Large intestine (tissue), 3 donors: ENCODE measurements around the gene LCN10. TPM values are rescaled to one million over a fixed set of nuclear protein-coding genes. Genes with fewer than 3 reads are reported as not detected.

Experiments
- DNase-seq, 2 donors: peaks; one replicate each; pipeline versions ENCODE4 v3.0.0 to v3.0.0-alpha.2; 2013
- H3K27ac ChIP-seq: one replicate; pipeline ENCODE4 v1.5.1; 2013; ENCODE audit warnings: low read length
- H3K27me3 ChIP-seq: 2 replicates; pipeline ENCODE4 v1.6.1; 2013; ENCODE audit warnings: low read length; ENCODE audit not compliant: control insufficient read depth, insufficient read depth
- H3K36me3 ChIP-seq: 2 replicates; pipeline ENCODE4 v1.6.1; 2013; ENCODE audit warnings: low read length; ENCODE audit not compliant: control insufficient read depth, insufficient read depth
- H3K4me1 ChIP-seq: one replicate; pipeline ENCODE4 v1.6.1; 2013; ENCODE audit warnings: low read length; ENCODE audit not compliant: control insufficient read depth, insufficient read depth
- H3K4me3 ChIP-seq: one replicate; pipeline ENCODE4 v1.5.1; 2013; ENCODE audit warnings: low read length
- H3K9me3 ChIP-seq: one replicate; pipeline ENCODE4 v1.6.1; 2013; ENCODE audit warnings: mild to moderate bottlenecking, low read depth, low read length, moderate library complexity; ENCODE audit not compliant: control insufficient read depth
- WGBS: methylation state at CpG from one replicate; pipeline ENCODE4 v1.1.5; 2013; ENCODE audit warnings: low lambda C conversion rate; ENCODE audit not compliant: insufficient coverage; 5-methylcytosine and 5-hydroxymethylcytosine counted together
- polyA plus RNA-seq: library from polyadenylated mRNA; unstranded; fragments of 120-200 nt; gene quantifications from one replicate; pipeline ENCODE4 v1.2.1, GENCODE V29; 2013

Gene LCN10
- polyA plus RNA-seq, 1 donor: 7.8 TPM

DNA sequence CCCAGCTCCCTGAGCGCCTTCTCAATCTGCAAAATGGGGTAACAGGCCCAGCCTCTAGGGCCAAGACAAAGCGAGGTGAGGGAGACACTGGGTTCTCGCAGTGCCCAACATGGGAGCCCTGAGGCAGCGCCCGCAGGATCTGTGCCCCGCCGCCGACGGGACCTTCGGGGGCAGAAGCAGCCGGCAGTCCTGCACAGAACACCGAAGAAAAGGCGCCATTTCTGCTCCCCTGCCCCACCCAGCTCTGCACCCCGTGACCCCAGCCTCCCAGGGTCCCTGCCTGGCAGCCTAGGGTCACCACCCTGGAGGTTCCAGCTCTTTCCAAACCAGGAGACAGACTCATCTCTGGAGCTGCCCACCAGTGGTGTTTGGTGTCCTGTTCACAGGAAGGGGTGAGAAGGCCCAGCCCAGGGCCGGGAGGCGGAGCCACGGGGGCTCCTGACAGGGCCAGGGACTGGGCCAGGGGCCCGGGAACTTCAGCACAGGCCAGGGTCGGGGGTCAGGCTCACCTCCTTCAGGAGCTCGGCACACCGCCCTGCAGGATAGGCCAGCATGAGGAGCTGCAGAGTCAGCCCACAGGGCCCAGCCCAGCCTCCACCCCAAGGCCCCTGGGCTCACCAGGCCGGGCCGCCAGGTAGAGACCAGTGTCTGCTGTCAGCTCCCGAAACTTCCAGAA is 12.0 kb upstream of the LCN10 start:
- H3K27me3 ChIP-seq: peaks cover 6% of the 10 kb centered on the region
- no peaks in the 10 kb centered on the region for H3K4me1 ChIP-seq
- no CpG with 5 or more reads among the region's 24 CpGs for WGBS
- no peak overlapping the region for H3K27ac ChIP-seq
- H3K4me3 ChIP-seq: no peak overlapping the region
- peaks cover 20% of the 10 kb centered on the region for H3K9me3 ChIP-seq
- H3K36me3 ChIP-seq: no peaks in the 10 kb centered on the region
- no peak for DNase-seq

DNA sequence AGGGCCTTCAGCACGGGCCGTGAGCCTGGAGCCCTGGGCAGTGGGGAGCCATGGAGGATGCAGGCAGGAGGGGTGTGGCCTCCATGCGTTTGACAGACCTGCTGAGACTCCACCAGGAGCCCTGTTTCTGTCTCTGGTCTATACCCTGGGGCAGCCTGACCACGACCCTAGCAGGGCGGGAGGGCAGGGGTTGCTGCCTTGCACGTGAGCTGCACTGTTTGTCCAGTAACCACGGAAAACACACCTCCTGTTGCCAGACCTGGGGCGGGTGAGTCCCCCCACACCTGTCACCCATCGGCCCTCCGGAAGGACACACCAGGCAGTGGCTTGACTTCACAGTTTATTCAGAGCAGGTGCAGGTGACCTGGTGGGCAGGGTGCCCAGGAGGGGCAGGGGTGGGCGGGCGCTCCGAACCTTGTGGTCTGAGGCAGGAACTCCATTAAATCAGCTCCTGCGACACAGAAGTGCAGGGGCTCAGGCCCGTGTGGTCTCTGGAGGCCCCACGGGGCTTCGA is 11.4 kb upstream of the LCN10 start:
- DNase-seq: no peak

GRCh38 chr9:136753371-136754058 is 10.8 kb upstream of the LCN10 start:
- H3K27me3 ChIP-seq: peaks cover 6% of the 10 kb centered on the region
- no CpG with 5 or more reads among the region's 31 CpGs for WGBS
- peaks cover 20% of the 10 kb centered on the region for H3K9me3 ChIP-seq
- H3K4me1 ChIP-seq: no peaks in the 10 kb centered on the region
- H3K36me3 ChIP-seq: no peaks in the 10 kb centered on the region
- no peak overlapping the region for H3K27ac ChIP-seq
- no peak for DNase-seq
- H3K4me3 ChIP-seq: no peak overlapping the region

More for the DNA sequence above, 11.4 kb upstream of the LCN10 start:
- Histone ChIP-seq H3K36me3 (no peaks in the 10 kb centered on the region), H3K9me3 (peaks cover 20% of the 10 kb centered on the region), H3K4me3 (no peak overlapping the region), H3K27me3 (peaks cover 6% of the 10 kb centered on the region), H3K4me1 (no peaks in the 10 kb centered on the region), H3K27ac (no peak overlapping the region)
- WGBS: no CpG with 5 or more reads among the region's 17 CpGs

- Histone ChIP-seq H3K4me1 (no peaks in the 10 kb centered on the region), H3K9me3 (peaks cover 26% of the 10 kb centered on the region), H3K36me3 (no peaks in the 10 kb centered on the region), H3K27ac (no peak overlapping the region), H3K4me3 (no peak overlapping the region), H3K27me3 (peaks cover 6% of the 10 kb centered on the region)
- no peak for DNase-seq
Measured at GRCh38 chr9:136751814-136752213, 9.1 kb upstream of the LCN10 start.

GRCh38 chr9:136751244-136751643 is 8.5 kb upstream of the LCN10 start:
- H3K4me1 ChIP-seq: no peaks in the 10 kb centered on the region
- H3K36me3 ChIP-seq: no peaks in the 10 kb centered on the region
- peaks cover 22% of the 10 kb centered on the region for H3K9me3 ChIP-seq
- DNase-seq: no peak
- no peak overlapping the region for H3K27ac ChIP-seq
- H3K4me3 ChIP-seq: no peak overlapping the region
- H3K27me3 ChIP-seq: peaks cover 6% of the 10 kb centered on the region
- WGBS: no CpG with 5 or more reads among the region's 1 CpG

- Histone ChIP-seq H3K4me1 (no peaks in the 10 kb centered on the region), H3K36me3 (no peaks in the 10 kb centered on the region), H3K9me3 (peaks cover 18% of the 10 kb centered on the region), H3K4me3 (no peak overlapping the region), H3K27me3 (peaks cover 6% of the 10 kb centered on the region), H3K27ac (no peak overlapping the region)
- WGBS: 47% methylated on average over 2 of the region's 2 CpGs
- DNase-seq: no peak
Measured at GRCh38 chr9:136750526-136750925, 7.8 kb upstream of the LCN10 start.

GRCh38 chr9:136748666-136749611 is 6.2 kb upstream of the LCN10 start:
- DNase-seq: no peak
- peaks cover 16% of the 10 kb centered on the region for H3K9me3 ChIP-seq
- H3K27me3 ChIP-seq: peaks cover 6% of the 10 kb centered on the region
- H3K4me3 ChIP-seq: no peak overlapping the region
- no CpG with 5 or more reads among the region's 21 CpGs for WGBS
- no peaks in the 10 kb centered on the region for H3K4me1 ChIP-seq
- H3K27ac ChIP-seq: no peak overlapping the region
- no peaks in the 10 kb centered on the region for H3K36me3 ChIP-seq

DNA sequence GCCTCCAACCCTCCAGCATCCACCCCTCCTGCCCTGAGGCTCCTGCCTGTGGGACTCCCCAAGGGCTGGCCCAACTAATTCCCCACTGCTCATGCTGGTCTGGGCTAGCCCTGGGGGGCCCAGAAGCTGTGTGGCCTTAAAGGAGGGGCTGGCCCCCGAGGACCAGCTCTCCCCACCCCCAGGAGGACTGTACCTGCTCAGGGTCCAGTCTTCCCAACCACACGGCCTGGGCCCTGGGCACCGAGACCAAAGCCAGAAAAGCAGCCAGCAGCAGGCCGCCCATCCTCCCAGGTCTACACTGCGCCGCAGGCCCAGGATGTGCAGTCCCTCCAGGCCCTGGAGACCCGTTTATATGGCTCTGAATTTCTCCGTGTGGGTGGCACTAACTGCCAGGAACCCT is 5.5 kb upstream of the LCN10 start, which contains the start of gene LCN6:
LCN6 (minus strand) TSS at position 325 of the 400 bp plus-strand sequence; CDS start at position 283, 42 bp downstream.
- peaks cover 10% of the 10 kb centered on the region for H3K9me3 ChIP-seq
- H3K4me1 ChIP-seq: peaks cover under 1% of the 10 kb centered on the region
- no peak within 1 kb of the TSS for H3K27ac ChIP-seq
- H3K27me3 ChIP-seq: peaks cover 2% of the 10 kb centered on the region
- no peaks in the 10 kb centered on the region for H3K36me3 ChIP-seq
- H3K4me3 ChIP-seq: no peak within 1 kb of the TSS
- no CpG with 5 or more reads among the region's 8 CpGs for WGBS
- DNase-seq: no peak

GRCh38 chr9:136747161-136748060 is 4.7 kb upstream of the LCN10 start:
- H3K9me3 ChIP-seq: peaks cover 10% of the 10 kb centered on the region
- no peak overlapping the region for H3K4me3 ChIP-seq
- WGBS: no CpG with 5 or more reads among the region's 22 CpGs
- no peaks in the 10 kb centered on the region for H3K36me3 ChIP-seq
- H3K27ac ChIP-seq: no peak overlapping the region
- no peak for DNase-seq
- H3K4me1 ChIP-seq: peaks cover 8% of the 10 kb centered on the region
- H3K27me3 ChIP-seq: peaks cover 6% of the 10 kb centered on the region
